MM.1S (cell line): ENCODE measurements around the gene C20orf96.

ENCODE experiments used
- DNase-seq: peaks from one replicate; pipeline ENCODE4 v3.0.0-alpha.2; 2015
- H2AFZ ChIP-seq: fragments of 300-600 bp; sonication (generic); 2 replicates; pipeline ENCODE4 v1.6.0; 2016; ENCODE audit warnings: antibody characterized with exemption, low read length
- H3F3A ChIP-seq: fragments of 300-600 bp; sonication (generic); 2 replicates; pipeline ENCODE4 v1.6.1; 2016; ENCODE audit warnings: mild to moderate bottlenecking, antibody characterized with exemption, low read length, moderate library complexity, mixed read lengths; ENCODE audit not compliant: insufficient read depth
- H3K27ac ChIP-seq: fragments of 300-600 bp; sonication (generic); 2 replicates; pipeline ENCODE4 v1.5.1; 2016; ENCODE audit warnings: mild to moderate bottlenecking, low read length
- H3K27me3 ChIP-seq: fragments of 300-600 bp; sonication (generic); replicated peaks from 2 replicates; pipeline ENCODE4 v1.6.0; 2016; ENCODE audit warnings: low read length; ENCODE audit not compliant: insufficient read depth
- H3K36me3 ChIP-seq: fragments of 300-600 bp; sonication (generic); replicated peaks from 2 replicates; pipeline ENCODE4 v1.6.1; 2016; ENCODE audit warnings: mild to moderate bottlenecking, low read length, mixed read lengths; ENCODE audit not compliant: insufficient read depth
- H3K4me1 ChIP-seq: fragments of 300-600 bp; sonication (generic); 2 replicates; pipeline ENCODE4 v1.6.1; 2016; ENCODE audit warnings: low read length, mixed read lengths
- H3K4me2 ChIP-seq: fragments of 300-600 bp; sonication (generic); 2 replicates; pipeline ENCODE4 v1.6.0; 2016; ENCODE audit warnings: low read depth, low read length
- H3K4me3 ChIP-seq: fragments of 300-600 bp; sonication (generic); 2 replicates; pipeline ENCODE4 v1.5.1; 2016; ENCODE audit warnings: low read length, mixed read lengths
- H3K79me2 ChIP-seq: fragments of 300-600 bp; sonication (generic); 2 replicates; pipeline ENCODE4 v1.6.1; 2016; ENCODE audit warnings: mixed run types, low read length, mixed read lengths
- H3K9ac ChIP-seq: fragments of 300-600 bp; sonication (generic); 2 replicates; pipeline ENCODE4 v1.6.1; 2016; ENCODE audit warnings: low read length, mixed read lengths
- H3K9me2 ChIP-seq: fragments of 300-600 bp; sonication (generic); replicated peaks from 2 replicates; pipeline ENCODE4 v1.6.1; 2016; ENCODE audit warnings: mild to moderate bottlenecking, low read length, mixed read lengths; ENCODE audit not compliant: insufficient read depth
- H3K9me3 ChIP-seq: fragments of 300-600 bp; sonication (generic); replicated peaks from 2 replicates; pipeline ENCODE4 v1.6.1; 2016; ENCODE audit warnings: mild to moderate bottlenecking, low read length, mixed read lengths; ENCODE audit not compliant: insufficient read depth
- H4K20me1 ChIP-seq: fragments of 300-600 bp; sonication (generic); 2 replicates; pipeline ENCODE4 v1.6.1; 2016; ENCODE audit warnings: mild to moderate bottlenecking, low read length, moderate library complexity, mixed read lengths; ENCODE audit not compliant: insufficient read depth
- EZH2 ChIP-seq: fragments of 300-600 bp; sonication (generic); optimal IDR thresholded peaks from 2 replicates; pipeline ENCODE3; 2017; ENCODE audit warnings: low read depth, mild to moderate bottlenecking, antibody characterized with exemption, low read length, mixed read lengths
- EZH2phosphoT487 ChIP-seq: fragments of 300-600 bp; sonication (generic); IDR thresholded peaks from 2 replicates; pipeline ENCODE4 v1.6.1; 2018; ENCODE audit warnings: antibody characterized with exemption, low read length
- TF ChIP-seq, protein P1 (sequence below): fragments of 300-600 bp; sonication (generic); IDR thresholded peaks from 2 replicates; pipeline ENCODE4 v1.5.1; 2016; ENCODE audit warnings: antibody characterized with exemption, low read length, mixed read lengths

The C20orf96 gene

GRCh38 chr20:237929-238328, 52.6 kb downstream of the C20orf96 start:
- Histone ChIP-seq H3K79me2 (no peaks in the 10 kb centered on the region), H3K4me3 (peak overlapping the region; percentile 20; the same call in 1 of the 2 replicates), H3K4me1 (peaks cover 5% of the 10 kb centered on the region; the same call in 1 of the 2 replicates), H3K9me3 (no peaks in the 10 kb centered on the region), H3F3A (no peaks in the 10 kb centered on the region), H3K36me3 (no peaks in the 10 kb centered on the region), H3K27ac (no peak overlapping the region), H3K4me2 (peak overlapping the region; percentile 39; the same call in 1 of the 2 replicates), H3K9ac (no peak overlapping the region), H3K9me2 (no peaks in the 10 kb centered on the region), H3K27me3 (no peaks in the 10 kb centered on the region), H2AFZ (peak overlapping the region; percentile 59), H4K20me1 (no peaks in the 10 kb centered on the region)
- no peak for TF ChIP-seq EZH2phosphoT487
- TF ChIP-seq, protein P1, sequence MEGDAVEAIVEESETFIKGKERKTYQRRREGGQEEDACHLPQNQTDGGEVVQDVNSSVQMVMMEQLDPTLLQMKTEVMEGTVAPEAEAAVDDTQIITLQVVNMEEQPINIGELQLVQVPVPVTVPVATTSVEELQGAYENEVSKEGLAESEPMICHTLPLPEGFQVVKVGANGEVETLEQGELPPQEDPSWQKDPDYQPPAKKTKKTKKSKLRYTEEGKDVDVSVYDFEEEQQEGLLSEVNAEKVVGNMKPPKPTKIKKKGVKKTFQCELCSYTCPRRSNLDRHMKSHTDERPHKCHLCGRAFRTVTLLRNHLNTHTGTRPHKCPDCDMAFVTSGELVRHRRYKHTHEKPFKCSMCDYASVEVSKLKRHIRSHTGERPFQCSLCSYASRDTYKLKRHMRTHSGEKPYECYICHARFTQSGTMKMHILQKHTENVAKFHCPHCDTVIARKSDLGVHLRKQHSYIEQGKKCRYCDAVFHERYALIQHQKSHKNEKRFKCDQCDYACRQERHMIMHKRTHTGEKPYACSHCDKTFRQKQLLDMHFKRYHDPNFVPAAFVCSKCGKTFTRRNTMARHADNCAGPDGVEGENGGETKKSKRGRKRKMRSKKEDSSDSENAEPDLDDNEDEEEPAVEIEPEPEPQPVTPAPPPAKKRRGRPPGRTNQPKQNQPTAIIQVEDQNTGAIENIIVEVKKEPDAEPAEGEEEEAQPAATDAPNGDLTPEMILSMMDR: no peak
- DNase-seq: no peak

DNA sequence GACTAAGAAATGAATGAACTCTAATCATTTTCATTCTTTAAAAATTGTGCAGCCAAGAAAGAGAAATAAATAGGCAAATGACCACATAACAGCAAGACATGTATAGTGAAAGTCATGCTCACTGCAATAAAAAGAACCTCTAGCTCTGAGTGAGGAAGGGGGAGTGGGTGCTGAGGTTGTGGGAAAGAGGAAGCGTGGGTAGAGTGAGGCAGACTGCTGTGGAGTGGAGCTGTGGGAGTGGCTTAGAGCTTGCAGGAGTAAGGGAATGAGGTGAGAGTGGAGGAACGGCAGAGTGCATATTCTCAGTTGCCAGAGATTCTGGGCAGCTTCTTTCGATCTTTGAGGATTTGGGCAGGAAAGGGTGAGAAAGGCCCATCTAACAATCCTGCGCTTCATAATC, 53.1 kb downstream of the C20orf96 start:
- H3K27ac ChIP-seq: no peak overlapping the region
- TF ChIP-seq EZH2 (no peak), EZH2phosphoT487 (no peak)
- TF ChIP-seq, protein P1: no peak
- no peaks in the 10 kb centered on the region for H3F3A ChIP-seq
- H3K9me3 ChIP-seq: no peaks in the 10 kb centered on the region
- H2AFZ ChIP-seq: peak overlapping the region; percentile 59
- no peaks in the 10 kb centered on the region for H3K27me3 ChIP-seq
- H3K4me2 ChIP-seq: peak overlapping the region; percentile 39
- DNase-seq: no peak
- H3K9me2 ChIP-seq: no peaks in the 10 kb centered on the region
- H3K4me1 ChIP-seq: peaks cover 5% of the 10 kb centered on the region; the same call in 1 of the 2 replicates
- H3K79me2 ChIP-seq: no peaks in the 10 kb centered on the region
- H3K9ac ChIP-seq: no peak overlapping the region
- H3K36me3 ChIP-seq: no peaks in the 10 kb centered on the region
- peak overlapping the region; percentile 20; the same call in 1 of the 2 replicates for H3K4me3 ChIP-seq
- H4K20me1 ChIP-seq: no peaks in the 10 kb centered on the region

DNA sequence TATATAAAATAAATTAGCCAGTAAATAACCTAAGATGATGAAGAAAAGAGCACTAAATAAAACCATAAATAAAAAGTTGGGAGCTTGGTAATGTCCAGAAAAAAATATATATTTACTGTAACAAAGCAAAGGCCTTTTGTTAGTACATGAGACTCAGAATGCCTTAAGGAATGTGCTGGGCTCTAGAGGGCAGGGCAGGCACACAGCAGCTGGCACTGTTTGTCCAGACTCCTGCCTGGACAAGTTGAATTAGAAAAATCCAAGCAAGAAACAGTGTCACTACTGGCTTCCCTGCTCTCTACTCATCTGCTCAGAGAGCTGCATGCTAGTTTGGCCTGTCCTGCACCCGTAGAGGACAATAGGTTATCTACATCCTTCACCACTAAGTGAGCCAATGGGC, 54.7 kb downstream of the C20orf96 start:
- DNase-seq: no peak
- H3K27ac ChIP-seq: no peak overlapping the region

More for the DNA sequence above, 54.7 kb downstream of the C20orf96 start:
- Histone ChIP-seq H3K9ac (no peak overlapping the region), H3K9me2 (no peaks in the 10 kb centered on the region), H2AFZ (no peak overlapping the region), H3K79me2 (no peaks in the 10 kb centered on the region), H3K4me1 (peaks cover 5% of the 10 kb centered on the region; the same call in 1 of the 2 replicates), H4K20me1 (no peaks in the 10 kb centered on the region), H3K4me3 (no peak overlapping the region), H3K4me2 (no peak overlapping the region), H3K27me3 (no peaks in the 10 kb centered on the region), H3K9me3 (no peaks in the 10 kb centered on the region), H3K36me3 (no peaks in the 10 kb centered on the region), H3F3A (no peaks in the 10 kb centered on the region)
- no peak for TF ChIP-seq EZH2
- TF ChIP-seq, protein P1: no peak
- no peak for TF ChIP-seq EZH2phosphoT487
